Measurements from ENCODE around the gene ST3GAL2.
"Not testable (repeated sequence)": the region's sequence is repeated elsewhere in the genome, so short reads cannot be mapped to it uniquely, and the experiment has no call there.

The ST3GAL2 gene

GRCh38 chr16:70419384-70420327 is 19.2 kb downstream of the ST3GAL2 start:
- in situ Hi-C loops (cut with MboI; ENCODE audit: low sequenced_read_pairs), result no loop called here

DNA sequence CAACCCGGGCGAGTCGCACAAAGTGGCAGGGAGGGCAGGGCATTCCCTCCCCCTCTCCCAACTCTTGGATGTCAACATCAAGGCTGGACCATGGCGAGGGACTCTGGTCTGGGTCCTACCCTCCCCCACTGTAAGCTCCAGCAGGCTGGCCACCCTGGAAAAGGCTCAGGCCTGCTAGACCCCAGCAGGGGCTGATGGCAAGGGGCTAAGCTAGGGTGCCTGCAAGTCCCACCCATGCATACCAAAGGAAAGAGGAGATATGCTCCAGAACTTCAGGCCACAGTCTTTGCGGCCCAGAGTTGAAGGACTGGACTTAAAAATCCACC is 19.9 kb downstream of the ST3GAL2 start:
- in situ Hi-C loops (cut with MboI; ENCODE audit: low sequenced_read_pairs), result no loop called here

GRCh38 chr16:70418274-70418992 is 20.5 kb downstream of the ST3GAL2 start:
- in situ Hi-C loops (cut with MboI; ENCODE audit: low sequenced_read_pairs), result no loop called here

GRCh38 chr16:70417661-70418060 is 21.2 kb downstream of the ST3GAL2 start:
- in situ Hi-C loops (cut with MboI; ENCODE audit: low sequenced_read_pairs), result no loop called here

- in situ Hi-C loops (cut with MboI; ENCODE audit: low sequenced_read_pairs), result no loop called here
Measured at GRCh38 chr16:70416748-70417616, 21.9 kb downstream of the ST3GAL2 start.

GRCh38 chr16:70413572-70413971 is 25.3 kb downstream of the ST3GAL2 start:
- in situ Hi-C loops (cut with MboI; ENCODE audit: low sequenced_read_pairs), result not testable (repeated sequence)

GRCh38 chr16:70412385-70412784 is 26.5 kb downstream of the ST3GAL2 start:
- in situ Hi-C loops (cut with MboI; ENCODE audit: low sequenced_read_pairs), result no loop called here

DNA sequence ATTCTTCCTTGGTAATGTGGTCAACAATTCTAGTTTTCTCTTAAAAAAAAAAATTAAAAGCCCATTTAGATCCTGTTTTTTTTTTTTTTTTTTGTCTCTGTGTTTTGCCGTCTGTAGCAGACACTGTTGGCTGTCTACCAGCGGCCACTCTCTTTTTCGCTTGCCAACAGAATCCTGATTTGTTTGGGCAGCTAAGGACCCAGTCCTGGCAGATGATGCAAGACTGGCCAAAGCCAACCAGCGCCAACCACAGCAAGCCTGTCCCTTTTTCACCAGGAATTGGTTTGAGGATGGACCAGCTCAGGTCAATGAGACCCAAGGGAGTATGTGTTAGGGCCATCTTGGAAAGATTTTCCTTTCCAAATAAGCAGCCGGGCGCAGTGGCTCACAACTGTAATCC is 28.2 kb downstream of the ST3GAL2 start:
- in situ Hi-C loops (cut with MboI; ENCODE audit: low sequenced_read_pairs), result no loop called here

DNA sequence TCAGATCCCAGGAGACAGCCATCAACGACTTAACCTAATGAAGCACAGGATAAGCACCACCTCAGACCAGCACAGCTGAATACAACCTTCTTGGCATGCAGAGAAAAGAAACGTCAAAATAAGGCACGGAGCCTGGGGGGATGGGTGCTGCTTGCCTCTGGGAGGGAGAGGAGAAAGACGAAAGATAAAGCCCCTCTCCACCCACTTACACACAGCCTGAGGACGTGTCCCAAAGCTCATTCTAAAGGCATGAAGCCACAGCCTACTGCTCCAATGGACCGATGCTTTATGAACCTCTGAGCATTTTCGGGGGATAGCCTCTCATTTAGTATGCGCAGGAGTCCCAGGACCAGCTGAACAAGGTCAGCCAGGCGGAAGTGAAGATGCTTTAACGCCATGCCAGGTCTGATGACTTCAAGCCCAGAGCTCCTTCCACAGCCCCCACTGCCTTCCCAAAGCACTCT is 31.1 kb downstream of the ST3GAL2 start:
- in situ Hi-C loops (cut with MboI; ENCODE audit: low sequenced_read_pairs), result no loop called here

GRCh38 chr16:70406104-70406503 is 32.8 kb downstream of the ST3GAL2 start:
- in situ Hi-C loops (cut with MboI; ENCODE audit: low sequenced_read_pairs), result not testable (repeated sequence)

DNA sequence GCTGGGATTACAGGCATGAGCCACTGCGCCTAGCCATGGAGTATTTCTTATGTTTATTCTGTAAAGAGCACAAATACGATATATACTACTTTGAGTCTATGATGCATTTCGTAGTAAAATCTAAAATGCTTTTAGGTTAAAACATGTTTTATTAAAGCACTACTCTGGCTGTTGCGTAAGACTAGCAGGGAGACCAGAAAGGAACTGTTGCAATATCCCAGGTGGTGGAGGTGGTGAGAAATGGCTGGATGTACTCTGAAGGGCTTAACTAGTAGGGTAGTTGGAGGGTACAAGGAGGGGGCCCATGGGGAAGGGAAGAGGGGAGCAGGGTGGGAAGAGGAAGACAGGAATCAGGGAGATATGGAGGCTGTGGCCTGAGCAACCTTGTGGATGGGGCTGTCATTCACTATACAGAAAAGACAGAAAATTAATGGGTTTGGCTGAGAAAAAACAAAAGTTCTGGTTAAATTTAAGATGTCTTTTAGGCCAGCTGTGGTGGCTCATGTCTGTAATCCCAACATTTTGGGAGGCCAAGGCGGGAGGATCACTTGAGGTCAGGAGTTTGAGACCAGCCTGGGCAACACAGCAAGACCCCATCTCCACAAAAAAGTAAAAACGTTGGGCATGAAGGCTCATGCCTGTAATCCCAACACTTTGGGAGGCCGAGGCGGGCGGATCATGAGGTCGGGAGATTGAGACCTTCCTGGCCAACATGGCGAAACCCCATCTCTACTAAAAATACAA is 35.8 kb downstream of the ST3GAL2 start:
- in situ Hi-C loops (cut with MboI; ENCODE audit: low sequenced_read_pairs), result no loop called here

DNA sequence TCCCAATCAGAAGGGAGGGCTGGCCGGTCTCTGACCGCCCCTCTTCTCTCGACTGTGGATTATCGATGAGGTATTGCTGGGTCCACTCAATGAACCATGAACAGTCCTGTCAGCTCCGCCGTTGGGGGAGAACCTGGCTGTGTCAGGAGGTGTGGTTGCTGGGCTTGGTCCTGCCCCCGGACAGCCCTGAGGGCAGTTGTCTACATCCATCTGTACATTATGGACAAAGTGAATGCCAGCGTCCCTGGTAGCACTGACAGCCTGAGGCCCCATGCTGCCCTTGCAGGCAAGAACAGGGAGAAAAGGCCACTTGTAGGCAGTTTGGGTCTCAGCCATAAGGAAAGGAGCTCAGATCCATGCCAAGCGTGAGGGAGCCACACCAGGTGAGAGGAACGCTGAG is 38.9 kb downstream of the ST3GAL2 start:
- in situ Hi-C loops (cut with MboI; ENCODE audit: low sequenced_read_pairs), result no loop called here

DNA sequence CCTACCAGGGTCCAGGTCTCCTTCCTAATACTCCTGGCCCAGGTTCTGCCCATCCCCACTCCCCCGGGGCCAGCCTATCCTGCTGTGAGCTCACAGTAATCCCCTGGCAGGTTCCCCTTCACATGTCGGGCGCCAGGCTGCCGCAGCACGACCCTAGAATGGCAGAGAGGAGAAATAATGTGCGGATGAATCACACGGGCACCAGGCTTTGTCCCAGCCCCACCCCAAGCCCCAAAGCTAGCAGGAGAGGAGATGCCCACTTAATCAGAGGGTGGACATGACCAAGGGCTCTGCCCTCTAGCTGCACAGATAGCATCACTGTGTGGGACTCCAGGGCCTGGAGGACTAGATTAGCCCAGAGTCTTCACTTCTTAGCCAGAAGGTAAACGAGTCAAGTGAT is 39.5 kb downstream of the ST3GAL2 start:
- in situ Hi-C loops (cut with MboI; ENCODE audit: low sequenced_read_pairs), result no loop called here

- in situ Hi-C loops (cut with MboI; ENCODE audit: low sequenced_read_pairs), result no loop called here
Measured at GRCh38 chr16:70398177-70398743, 40.6 kb downstream of the ST3GAL2 start.

DNA sequence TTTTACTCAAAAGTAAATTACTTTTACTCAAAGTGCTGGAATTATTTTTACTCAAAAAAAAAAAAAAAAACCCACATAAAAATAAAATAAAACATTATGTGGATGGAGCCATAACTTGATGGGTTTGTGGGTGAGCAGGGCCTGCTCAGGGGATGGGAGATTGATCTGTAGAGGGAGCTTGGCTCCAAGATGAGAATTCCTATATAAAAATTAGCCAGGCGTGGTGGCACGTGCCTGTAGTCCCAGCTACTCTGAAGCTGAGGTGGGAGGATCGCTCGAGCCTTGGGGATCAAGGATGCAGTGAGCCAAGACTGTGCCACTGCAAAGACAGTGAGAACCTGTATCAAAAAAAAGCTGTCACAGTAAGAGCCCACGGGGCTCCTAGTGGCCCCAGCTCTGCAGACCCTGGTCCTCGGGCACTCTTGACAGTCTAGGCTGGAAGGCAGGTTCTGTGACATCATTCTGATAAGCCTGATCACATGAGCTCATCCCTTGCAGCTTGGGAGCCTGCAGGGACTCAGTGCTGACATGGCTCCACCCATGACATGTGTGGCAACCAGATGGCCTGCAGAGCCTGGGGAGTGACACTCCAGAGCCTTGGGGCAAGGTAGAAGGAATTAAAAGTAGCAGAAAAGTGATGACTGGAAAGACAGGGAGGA is 42.5 kb downstream of the ST3GAL2 start:
- in situ Hi-C loops (cut with MboI; ENCODE audit: low sequenced_read_pairs), result no loop called here

DNA sequence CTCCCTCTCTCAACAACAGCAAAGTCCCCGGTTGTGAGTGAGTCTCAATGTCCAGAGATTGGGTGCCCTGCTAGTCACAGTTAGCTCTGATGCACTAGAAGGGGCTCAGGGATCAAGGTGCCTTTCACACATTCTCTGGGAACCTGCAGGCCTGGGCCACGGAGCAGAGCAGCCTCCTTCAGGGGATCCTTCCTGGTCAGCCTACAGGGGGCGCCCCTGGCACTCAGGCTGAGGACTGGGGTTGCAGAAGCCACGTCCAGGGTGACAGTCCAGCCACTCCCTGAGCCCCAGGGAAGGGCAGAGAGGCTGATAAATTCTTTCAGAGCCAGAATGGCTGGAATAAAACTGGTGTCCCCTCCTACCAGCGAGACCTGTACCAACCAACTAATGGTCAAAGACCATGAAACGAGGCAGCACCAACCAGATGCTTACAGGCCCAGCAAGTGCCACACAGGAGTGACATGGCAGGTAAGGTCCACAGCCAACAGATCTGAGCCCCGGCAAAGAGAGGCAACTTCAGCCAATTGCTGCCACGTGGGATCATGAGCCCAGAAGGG is 43.5 kb downstream of the ST3GAL2 start:
- in situ Hi-C loops (cut with MboI; ENCODE audit: low sequenced_read_pairs), result no loop called here

DNA sequence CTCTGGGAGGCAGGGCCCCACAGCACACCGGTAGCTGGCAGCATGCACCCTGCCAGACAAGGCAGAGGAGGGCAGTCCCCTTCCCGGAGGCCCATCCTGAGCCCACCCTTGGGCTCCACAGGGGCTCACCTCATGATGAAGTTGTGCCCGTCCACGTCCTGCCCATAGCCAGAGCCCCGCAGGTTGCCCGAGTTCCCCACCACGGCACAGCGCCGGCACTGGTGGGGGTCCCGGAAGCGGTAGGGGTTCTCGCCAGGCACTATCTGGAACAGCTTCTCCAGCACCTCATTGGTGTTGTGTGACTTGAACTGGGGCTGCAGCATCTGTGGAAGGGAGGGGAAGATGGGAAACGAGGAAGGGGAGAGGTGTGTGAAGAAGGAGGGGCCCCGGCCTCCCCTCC is 44.0 kb downstream of the ST3GAL2 start:
- in situ Hi-C loops (cut with MboI; ENCODE audit: low sequenced_read_pairs), result no loop called here

DNA sequence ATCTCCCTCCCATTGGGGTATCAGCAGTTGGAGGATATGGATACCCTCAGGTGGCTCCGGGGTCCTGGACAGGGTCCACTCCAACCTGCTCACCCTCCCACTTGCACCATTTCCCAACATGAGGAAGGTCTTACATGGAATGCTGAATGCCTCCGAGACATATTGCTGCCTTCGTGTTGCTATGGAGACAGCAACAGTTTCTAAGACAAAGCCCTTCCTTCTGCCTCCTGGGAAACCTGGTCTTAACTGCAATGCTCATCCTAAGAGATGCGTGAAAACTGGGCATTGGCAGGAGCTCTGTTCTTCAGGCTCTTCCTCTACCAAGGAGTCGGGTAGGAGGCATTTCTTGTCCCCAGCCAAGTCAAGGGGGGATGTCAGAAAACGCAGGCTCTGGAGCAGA is 45.2 kb downstream of the ST3GAL2 start:
- in situ Hi-C loops (cut with MboI; ENCODE audit: low sequenced_read_pairs), result no loop called here

- in situ Hi-C loops (cut with MboI; ENCODE audit: low sequenced_read_pairs), result no loop called here
Measured at GRCh38 chr16:70392606-70393005, 46.3 kb downstream of the ST3GAL2 start.
